Vagina (tissue), 2 donors: ENCODE results near the gene PSMB7.

Source experiments
- POLR2A ChIP-seq, 2 donors: fragments of 450-650 bp; IDR thresholded peaks; one replicate each; pipeline ENCODE4 v1.6.1; 2017; ENCODE audit warnings: antibody characterized with exemption in 2 of 2, mild to moderate bottlenecking in 2 of 2, moderate library complexity in 2 of 2
- POLR2AphosphoS5 ChIP-seq, 2 donors: sonication (generic); formaldehyde crosslinking; IDR thresholded peaks; one replicate each; pipeline ENCODE4 v1.9.0; 2017; ENCODE audit warnings: antibody characterized with exemption in 2 of 2, mild to moderate bottlenecking in 2 of 2, low read depth in 1 of 2; ENCODE audit not compliant: insufficient read depth in 1 of 2
- TF ChIP-seq, protein P1 (sequence below), 3 experiments: fragments of 450-650 bp in 2 of 3; fragments of 200-600 bp in 1 of 3; sonication (generic) in 1 of 3; IDR thresholded peaks; one replicate each; pipeline ENCODE4 v1.5.1; 2017 to 2019; ENCODE audit warnings: antibody characterized with exemption in 3 of 3, mild to moderate bottlenecking in 2 of 3, moderate library complexity in 2 of 3

DNA sequence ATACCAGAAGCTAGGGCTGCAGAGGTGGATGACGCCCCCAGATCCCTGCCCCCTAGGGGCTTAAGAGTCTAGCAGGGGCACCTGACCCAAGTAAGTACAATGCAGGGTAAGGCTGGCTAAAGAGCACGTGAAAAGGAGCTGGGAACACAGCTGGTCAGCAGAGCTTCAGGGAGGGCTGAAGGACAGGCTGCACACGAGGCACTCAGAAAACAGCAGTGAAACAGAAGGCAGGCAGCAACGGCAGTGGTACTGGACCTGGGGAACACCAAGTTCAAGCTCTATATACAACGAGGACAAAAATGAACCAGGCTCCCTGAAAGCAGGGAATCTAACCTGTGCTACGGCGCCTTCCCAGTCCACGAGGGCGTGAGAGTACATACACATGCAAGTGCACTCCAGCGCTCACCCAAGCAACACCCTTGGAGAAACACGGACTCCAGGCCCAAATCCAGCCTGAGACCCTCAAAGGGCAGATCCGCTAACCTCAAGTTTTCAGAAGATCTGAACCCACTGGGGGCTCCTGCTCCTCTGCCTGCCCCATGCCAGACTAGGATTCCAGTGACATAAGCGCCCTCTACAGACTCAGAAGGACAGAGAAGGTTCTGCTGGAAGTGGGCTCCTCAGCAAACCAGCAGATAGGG is 57.4 kb downstream of the PSMB7 start:
- TF ChIP-seq POLR2AphosphoS5 (IDR thresholded peaks at IDR 0.05; ENCODE audit: insufficient read depth in 1 of 2, low read depth in 1 of 2): no peak
- TF ChIP-seq, protein P1, sequence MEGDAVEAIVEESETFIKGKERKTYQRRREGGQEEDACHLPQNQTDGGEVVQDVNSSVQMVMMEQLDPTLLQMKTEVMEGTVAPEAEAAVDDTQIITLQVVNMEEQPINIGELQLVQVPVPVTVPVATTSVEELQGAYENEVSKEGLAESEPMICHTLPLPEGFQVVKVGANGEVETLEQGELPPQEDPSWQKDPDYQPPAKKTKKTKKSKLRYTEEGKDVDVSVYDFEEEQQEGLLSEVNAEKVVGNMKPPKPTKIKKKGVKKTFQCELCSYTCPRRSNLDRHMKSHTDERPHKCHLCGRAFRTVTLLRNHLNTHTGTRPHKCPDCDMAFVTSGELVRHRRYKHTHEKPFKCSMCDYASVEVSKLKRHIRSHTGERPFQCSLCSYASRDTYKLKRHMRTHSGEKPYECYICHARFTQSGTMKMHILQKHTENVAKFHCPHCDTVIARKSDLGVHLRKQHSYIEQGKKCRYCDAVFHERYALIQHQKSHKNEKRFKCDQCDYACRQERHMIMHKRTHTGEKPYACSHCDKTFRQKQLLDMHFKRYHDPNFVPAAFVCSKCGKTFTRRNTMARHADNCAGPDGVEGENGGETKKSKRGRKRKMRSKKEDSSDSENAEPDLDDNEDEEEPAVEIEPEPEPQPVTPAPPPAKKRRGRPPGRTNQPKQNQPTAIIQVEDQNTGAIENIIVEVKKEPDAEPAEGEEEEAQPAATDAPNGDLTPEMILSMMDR (IDR thresholded peaks at IDR 0.05): no peak
- TF ChIP-seq POLR2A (IDR thresholded peaks at IDR 0.05): no peak
